Keratinocyte (primary cell): ENCODE data around the gene BCAS3. TPM values are rescaled to one million over a fixed set of nuclear protein-coding genes. Genes with fewer than 3 reads are reported as not detected.

Experiments
- DNase-seq: peaks from one replicate; pipeline ENCODE4 v3.0.0-alpha.2; 2011; ENCODE audit warnings: low read depth, missing footprints, low spot score
- FAIRE-seq: peaks from 2 replicates; lab custom pipeline; 2011; peaks lifted over from hg19 to GRCh38; lab: Jason Lieb, UNC
- H2AFZ ChIP-seq: 2 replicates; pipeline ENCODE4 v1.6.0; 2012; ENCODE audit warnings: low read length, control low read depth, inconsistent platforms; ENCODE audit not compliant: control insufficient read depth
- H3K27ac ChIP-seq: 2 replicates; pipeline ENCODE4 v1.5.1; 2011; ENCODE audit warnings: low read length; ENCODE audit not compliant: control insufficient read depth, insufficient read depth
- H3K27me3 ChIP-seq: 3 replicates; pipeline ENCODE4 v1.6.0; 2011; ENCODE audit warnings: low read length; ENCODE audit not compliant: control insufficient read depth, insufficient read depth; ENCODE audit errors: extremely low read depth
- H3K36me3 ChIP-seq, 2 experiments: 2 replicates in 1 of 2; 3 replicates in 1 of 2; pipeline ENCODE4 v1.5.1; 2011; ENCODE audit warnings: low read length in 2 of 2, mild to moderate bottlenecking in 1 of 2; ENCODE audit not compliant: control insufficient read depth in 2 of 2, insufficient read depth in 2 of 2; ENCODE audit errors: extremely low read depth in 1 of 2
- H3K4me1 ChIP-seq: 3 replicates; pipeline ENCODE4 v1.5.1; 2011; ENCODE audit warnings: low read length; ENCODE audit not compliant: control insufficient read depth, insufficient read depth; ENCODE audit errors: extremely low read depth
- H3K4me2 ChIP-seq: 3 replicates; pipeline ENCODE4 v1.6.0; 2011; ENCODE audit warnings: low read depth, low read length; ENCODE audit not compliant: control insufficient read depth, insufficient read depth; ENCODE audit errors: extremely low read depth
- H3K4me3 ChIP-seq, 3 experiments: fragments of 200-600 bp in 1 of 3; sonication (generic) in 1 of 3; 2 replicates in 2 of 3; 3 replicates in 1 of 3; pipeline ENCODE4 v1.5.1; 2011 to 2016; ENCODE audit warnings: low read length in 3 of 3, mild to moderate bottlenecking in 3 of 3, control low read depth in 2 of 3, inconsistent platforms in 1 of 3, low read depth in 1 of 3, mixed read lengths in 1 of 3, mixed run types in 1 of 3, moderate library complexity in 1 of 3; ENCODE audit not compliant: control insufficient read depth in 2 of 3, insufficient read depth in 2 of 3; ENCODE audit errors: extremely low read depth in 1 of 3
- H3K79me2 ChIP-seq: 2 replicates; pipeline ENCODE4 v1.6.0; 2012; ENCODE audit warnings: low read length; ENCODE audit not compliant: control insufficient read depth, insufficient read depth
- H3K9ac ChIP-seq: 3 replicates; pipeline ENCODE4 v1.6.0; 2011; ENCODE audit warnings: low read length; ENCODE audit not compliant: control insufficient read depth, insufficient read depth; ENCODE audit errors: extremely low read depth
- H3K9me1 ChIP-seq: 3 replicates; pipeline ENCODE4 v1.6.0; 2011; ENCODE audit warnings: low read length; ENCODE audit not compliant: control insufficient read depth, insufficient read depth; ENCODE audit errors: extremely low read depth
- H3K9me3 ChIP-seq: 2 replicates; pipeline ENCODE4 v1.5.1; 2012; ENCODE audit warnings: low read depth, low read length; ENCODE audit not compliant: control insufficient read depth
- H4K20me1 ChIP-seq: 3 replicates; pipeline ENCODE4 v1.6.0; 2011; ENCODE audit warnings: low read length; ENCODE audit not compliant: control insufficient read depth, insufficient read depth; ENCODE audit errors: extremely low read depth
- EZH2 ChIP-seq: IDR thresholded peaks from one replicate; pipeline ENCODE4 v1.6.1; 2012; ENCODE audit warnings: inconsistent platforms, mild to moderate bottlenecking, low read length, moderate library complexity
- dilution Hi-C: fragments of 300-500 bp; cut with MboI; formaldehyde crosslinking; loops from one replicate; pipeline ENCODE4 v1.7.0; 2020; ENCODE audit warnings: low sequenced_read_pairs; ENCODE audit not compliant: extremely low pct_ligation_motif_present
- polyA plus RNA-seq, 5 experiments: library from polyadenylated mRNA; depleted of rRNA in 3 of 5; stranded (reverse) in 3 of 5; stranded (forward) in 1 of 5; unstranded in 1 of 5; fragments of >200 nt; gene quantifications; 1 replicate in 1 of 5; 2 replicates in 3 of 5; 3 replicates in 1 of 5; pipeline versions ENCODE4 v1.2.1 to v1.2.3, GENCODE V29; 2011 to 2012; ENCODE audit warnings: missing spikeins in 2 of 5, low read depth in 1 of 5, low replicate concordance in 1 of 5
- TF ChIP-seq, protein P1 (sequence below), 3 experiments: IDR thresholded peaks in 1 of 3; conservative IDR thresholded peaks in 1 of 3; optimal IDR thresholded peaks in 1 of 3; 2 replicates in 2 of 3; 3 replicates in 1 of 3; pipeline versions ENCODE3 to v1.5.1; 2011; ENCODE audit warnings: low read length in 3 of 3, mild to moderate bottlenecking in 3 of 3, moderate library complexity in 2 of 3, control low read depth in 1 of 3, inconsistent platforms in 1 of 3; ENCODE audit not compliant: insufficient read depth in 2 of 3; ENCODE audit errors: extremely low read depth in 1 of 3

Gene BCAS3
- polyA plus RNA-seq, 1 donor (not counting 4 experiments of a cell fraction or from before 2014, with no cell fraction given), result 11.8 TPM

DNA sequence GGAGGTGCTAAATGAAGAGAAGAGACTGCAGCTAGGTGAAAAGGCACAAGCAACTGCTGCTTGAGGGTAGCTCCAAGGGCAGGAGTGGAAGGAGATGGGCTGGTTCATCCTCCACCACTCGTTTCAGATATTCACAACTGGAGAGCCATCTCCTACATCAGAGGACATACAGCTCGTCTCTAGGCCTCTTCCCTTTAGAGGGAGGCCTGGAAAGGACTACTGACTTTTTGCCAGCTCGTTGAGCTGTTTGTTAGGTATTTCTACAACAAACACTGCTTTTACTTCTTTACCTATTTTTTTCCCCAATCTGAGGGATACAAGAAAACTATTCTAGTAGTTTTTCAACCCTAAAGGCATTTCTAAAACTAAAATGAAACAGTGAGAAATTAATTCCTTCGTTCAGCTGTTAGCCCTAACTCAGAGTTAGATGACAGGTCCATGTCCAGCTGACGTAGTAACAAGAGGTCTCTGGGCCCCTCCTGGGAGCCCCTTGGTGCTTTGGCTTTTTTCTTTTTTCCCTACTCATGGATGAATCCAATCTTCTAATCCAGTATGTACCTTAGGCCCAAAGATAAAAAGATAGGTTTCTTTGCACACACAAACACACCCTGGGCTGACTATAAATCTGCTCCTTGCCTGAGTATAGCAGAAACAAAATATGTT is 674.2 kb downstream of the BCAS3 start:
- H3K4me2 ChIP-seq, result no peak overlapping the region
- H3K4me3 ChIP-seq, result no peak overlapping the region
- H4K20me1 ChIP-seq, result no peaks in the 10 kb centered on the region
- DNase-seq (no peak), FAIRE-seq (no peak)
- no peak for TF ChIP-seq EZH2
- TF ChIP-seq, protein P1, sequence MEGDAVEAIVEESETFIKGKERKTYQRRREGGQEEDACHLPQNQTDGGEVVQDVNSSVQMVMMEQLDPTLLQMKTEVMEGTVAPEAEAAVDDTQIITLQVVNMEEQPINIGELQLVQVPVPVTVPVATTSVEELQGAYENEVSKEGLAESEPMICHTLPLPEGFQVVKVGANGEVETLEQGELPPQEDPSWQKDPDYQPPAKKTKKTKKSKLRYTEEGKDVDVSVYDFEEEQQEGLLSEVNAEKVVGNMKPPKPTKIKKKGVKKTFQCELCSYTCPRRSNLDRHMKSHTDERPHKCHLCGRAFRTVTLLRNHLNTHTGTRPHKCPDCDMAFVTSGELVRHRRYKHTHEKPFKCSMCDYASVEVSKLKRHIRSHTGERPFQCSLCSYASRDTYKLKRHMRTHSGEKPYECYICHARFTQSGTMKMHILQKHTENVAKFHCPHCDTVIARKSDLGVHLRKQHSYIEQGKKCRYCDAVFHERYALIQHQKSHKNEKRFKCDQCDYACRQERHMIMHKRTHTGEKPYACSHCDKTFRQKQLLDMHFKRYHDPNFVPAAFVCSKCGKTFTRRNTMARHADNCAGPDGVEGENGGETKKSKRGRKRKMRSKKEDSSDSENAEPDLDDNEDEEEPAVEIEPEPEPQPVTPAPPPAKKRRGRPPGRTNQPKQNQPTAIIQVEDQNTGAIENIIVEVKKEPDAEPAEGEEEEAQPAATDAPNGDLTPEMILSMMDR (optimal IDR thresholded peaks at IDR 0.05 in 1 of 3, IDR thresholded peaks at IDR 0.05 in 1 of 3, conservative IDR thresholded peaks at IDR 0.05 in 1 of 3; ENCODE audit: extremely low read depth in 1 of 3, insufficient read depth in 2 of 3, low read length in 3 of 3), result no peak
- dilution Hi-C loops, result no loop called here
- no peak overlapping the region for H3K27ac ChIP-seq
- H3K79me2 ChIP-seq, result no peaks in the 10 kb centered on the region
- H3K36me3 ChIP-seq, result no peaks in the 10 kb centered on the region
- no peak overlapping the region for H2AFZ ChIP-seq
- no peaks in the 10 kb centered on the region for H3K9me1 ChIP-seq
- H3K9me3 ChIP-seq, result no peaks in the 10 kb centered on the region
- no peaks in the 10 kb centered on the region for H3K27me3 ChIP-seq
- peaks cover 8% of the 10 kb centered on the region for H3K4me1 ChIP-seq
- no peak overlapping the region for H3K9ac ChIP-seq

DNA sequence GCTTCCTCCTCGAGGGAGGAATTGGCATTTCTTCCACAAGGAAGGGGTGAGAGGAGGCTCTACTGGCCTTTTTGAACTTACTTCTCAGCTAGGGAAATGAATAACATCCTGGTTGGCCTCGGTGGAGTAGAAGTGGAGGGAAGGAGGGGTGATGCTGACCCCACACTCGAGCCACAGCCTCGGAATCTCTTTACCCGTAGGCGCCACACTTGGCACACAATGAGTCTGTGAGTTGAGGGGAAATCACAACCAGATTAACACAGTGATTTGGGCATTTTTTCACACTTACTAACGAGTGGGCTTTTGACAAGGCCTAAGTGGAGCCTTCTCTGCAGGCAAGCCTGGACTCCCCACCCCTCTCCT is 674.7 kb downstream of the BCAS3 start:
- dilution Hi-C loops, result no loop called here
- no peaks in the 10 kb centered on the region for H3K9me1 ChIP-seq
- no peak overlapping the region for H3K27ac ChIP-seq
- FAIRE-seq, result no peak
- H3K79me2 ChIP-seq, result no peaks in the 10 kb centered on the region
- TF ChIP-seq, protein P1 (optimal IDR thresholded peaks at IDR 0.05 in 1 of 3, IDR thresholded peaks at IDR 0.05 in 1 of 3, conservative IDR thresholded peaks at IDR 0.05 in 1 of 3; ENCODE audit: extremely low read depth in 1 of 3, insufficient read depth in 2 of 3, low read length in 3 of 3), result no peak
- no peak for TF ChIP-seq EZH2
- no peaks in the 10 kb centered on the region for H3K27me3 ChIP-seq
- no peak overlapping the region for H2AFZ ChIP-seq
- H3K4me3 ChIP-seq, result no peak overlapping the region
- H3K9me3 ChIP-seq, result no peaks in the 10 kb centered on the region
- no peak overlapping the region for H3K4me2 ChIP-seq
- no peak overlapping the region for H3K9ac ChIP-seq
- no peaks in the 10 kb centered on the region for H4K20me1 ChIP-seq
- no peak for DNase-seq
- H3K4me1 ChIP-seq, result peaks cover 9% of the 10 kb centered on the region
- H3K36me3 ChIP-seq, result no peaks in the 10 kb centered on the region
